SK-N-SH treated with all-trans-retinoic acid at 6 μM for 48 hours (cell line): Measurements from ENCODE around the gene ADORA2A.

Experiments
- TCF4 ChIP-seq: fragments of 250-450 bp; sonication (Bioruptor Pico); IDR thresholded peaks from 2 replicates; pipeline ENCODE4 v1.8.0; 2021; ENCODE audit warnings: mild to moderate bottlenecking, moderate library complexity, borderline replicate concordance
- ZFP30 ChIP-seq: fragments of 450-650 bp; formaldehyde crosslinking; IDR thresholded peaks from 2 replicates; pipeline ENCODE4 v1.5.0; 2022; ENCODE audit warnings: mild to moderate bottlenecking, moderate library complexity
- TF ChIP-seq, protein P1 (sequence below): fragments of 250-450 bp; sonication (Bioruptor Pico); IDR thresholded peaks from 2 replicates; pipeline ENCODE4 v1.8.0; 2021; ENCODE audit warnings: low read depth, mild to moderate bottlenecking, moderate library complexity, borderline replicate concordance
- TF ChIP-seq, protein P2 (sequence below): fragments of 250-450 bp; sonication (Bioruptor Pico); IDR thresholded peaks from 2 replicates; pipeline ENCODE4 v1.8.0; 2020; ENCODE audit warnings: mild to moderate bottlenecking, moderate library complexity, borderline replicate concordance

- no peak for TF ChIP-seq ZFP30 (CRISPR knock-in tag)
- TF ChIP-seq, protein P1, sequence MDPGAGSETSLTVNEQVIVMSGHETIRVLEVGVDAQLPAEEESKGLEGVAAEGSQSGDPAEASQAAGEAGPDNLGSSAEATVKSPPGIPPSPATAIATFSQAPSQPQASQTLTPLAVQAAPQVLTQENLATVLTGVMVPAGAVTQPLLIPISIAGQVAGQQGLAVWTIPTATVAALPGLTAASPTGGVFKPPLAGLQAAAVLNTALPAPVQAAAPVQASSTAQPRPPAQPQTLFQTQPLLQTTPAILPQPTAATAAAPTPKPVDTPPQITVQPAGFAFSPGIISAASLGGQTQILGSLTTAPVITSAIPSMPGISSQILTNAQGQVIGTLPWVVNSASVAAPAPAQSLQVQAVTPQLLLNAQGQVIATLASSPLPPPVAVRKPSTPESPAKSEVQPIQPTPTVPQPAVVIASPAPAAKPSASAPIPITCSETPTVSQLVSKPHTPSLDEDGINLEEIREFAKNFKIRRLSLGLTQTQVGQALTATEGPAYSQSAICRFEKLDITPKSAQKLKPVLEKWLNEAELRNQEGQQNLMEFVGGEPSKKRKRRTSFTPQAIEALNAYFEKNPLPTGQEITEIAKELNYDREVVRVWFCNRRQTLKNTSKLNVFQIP (CRISPR knock-in tag): no peak
- TF ChIP-seq, protein P2, sequence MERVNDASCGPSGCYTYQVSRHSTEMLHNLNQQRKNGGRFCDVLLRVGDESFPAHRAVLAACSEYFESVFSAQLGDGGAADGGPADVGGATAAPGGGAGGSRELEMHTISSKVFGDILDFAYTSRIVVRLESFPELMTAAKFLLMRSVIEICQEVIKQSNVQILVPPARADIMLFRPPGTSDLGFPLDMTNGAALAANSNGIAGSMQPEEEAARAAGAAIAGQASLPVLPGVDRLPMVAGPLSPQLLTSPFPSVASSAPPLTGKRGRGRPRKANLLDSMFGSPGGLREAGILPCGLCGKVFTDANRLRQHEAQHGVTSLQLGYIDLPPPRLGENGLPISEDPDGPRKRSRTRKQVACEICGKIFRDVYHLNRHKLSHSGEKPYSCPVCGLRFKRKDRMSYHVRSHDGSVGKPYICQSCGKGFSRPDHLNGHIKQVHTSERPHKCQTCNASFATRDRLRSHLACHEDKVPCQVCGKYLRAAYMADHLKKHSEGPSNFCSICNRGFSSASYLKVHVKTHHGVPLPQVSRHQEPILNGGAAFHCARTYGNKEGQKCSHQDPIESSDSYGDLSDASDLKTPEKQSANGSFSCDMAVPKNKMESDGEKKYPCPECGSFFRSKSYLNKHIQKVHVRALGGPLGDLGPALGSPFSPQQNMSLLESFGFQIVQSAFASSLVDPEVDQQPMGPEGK: no peak
- TF ChIP-seq TCF4: no peak
Measured at GRCh38 chr22:24416611-24417010, 10.8 kb upstream of the ADORA2A start.
